ENCODE data around the gene EEF2KMT. TPM values are rescaled to one million over a fixed set of nuclear protein-coding genes. Genes with fewer than 3 reads are reported as not detected.
"Not testable (repeated sequence)": the region's sequence is repeated elsewhere in the genome, so short reads cannot be mapped to it uniquely, and the experiment has no call there.

EEF2KMT gene
- total and polyA plus RNA-seq, 8 donors: 2.5 to 8.2 (median 4.6) TPM

DNA sequence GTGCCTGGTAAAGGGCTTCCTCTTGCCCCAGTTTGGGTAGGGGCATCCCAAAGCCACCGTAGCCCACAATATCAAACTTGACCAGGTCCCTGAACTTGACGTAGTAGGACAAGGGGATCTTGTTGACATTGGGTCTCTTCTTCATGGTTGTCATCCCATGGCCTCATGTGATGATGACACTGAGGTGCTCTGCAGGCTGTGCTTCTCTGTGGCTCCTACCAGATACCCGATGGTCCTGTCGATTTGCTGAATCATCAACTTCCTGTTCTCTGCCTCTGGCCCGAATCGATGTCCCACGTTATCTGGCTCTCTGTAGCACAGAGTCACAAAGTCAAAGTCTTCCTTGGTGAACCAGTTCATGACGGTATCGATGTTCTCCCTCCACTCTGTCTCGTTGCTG, 13.3 kb upstream of the EEF2KMT start:
- ATAC-seq; H3K4me1 ChIP-seq; DNase-seq; H3K27ac ChIP-seq; H3K9me3 ChIP-seq; H3K36me3 ChIP-seq; intact Hi-C loops (cut with DNase I); H3K27me3 ChIP-seq; H3K4me3 ChIP-seq; FAIRE-seq: not testable (repeated sequence)
- WGBS, 2 donors: 71 to 81% methylated on average over 9 to 10 of the region's 10 CpGs

DNA sequence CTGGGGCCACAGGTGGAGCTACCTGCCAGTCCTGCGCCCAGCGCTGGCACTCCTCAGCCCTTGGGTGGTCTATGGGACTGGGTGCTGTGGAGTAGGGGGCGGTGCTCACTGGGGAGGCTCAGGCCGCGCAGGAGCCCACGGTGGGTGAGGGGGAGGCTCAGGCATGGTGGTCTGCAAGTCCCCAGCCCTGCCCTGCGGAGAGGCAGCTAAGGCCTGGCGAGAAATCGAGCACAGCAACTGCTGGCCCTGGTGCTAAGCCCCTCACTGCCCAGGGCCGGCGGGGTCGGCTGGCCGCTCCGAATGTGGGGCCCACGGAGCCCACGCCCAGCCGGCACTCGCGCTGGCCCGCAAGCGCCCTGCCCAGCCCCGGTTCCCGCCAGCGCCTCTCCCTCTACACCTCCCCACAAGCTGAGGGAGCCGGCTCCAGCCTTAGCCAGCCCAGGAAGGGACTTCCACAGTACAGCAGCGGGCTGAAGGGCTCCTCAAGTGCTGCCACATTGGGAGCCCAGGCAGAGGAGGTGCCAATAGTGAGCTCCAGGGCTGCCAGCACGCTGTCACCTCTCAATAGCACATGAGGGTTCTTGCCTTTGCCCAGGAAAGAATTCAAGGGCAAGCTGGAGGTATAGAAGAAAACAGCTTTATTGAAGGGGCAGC, 11.0 kb upstream of the EEF2KMT start:
- 86 to 88% methylated on average over 25 to 27 of the region's 27 CpGs for WGBS, 2 donors
- TF ChIP-seq, protein P1, sequence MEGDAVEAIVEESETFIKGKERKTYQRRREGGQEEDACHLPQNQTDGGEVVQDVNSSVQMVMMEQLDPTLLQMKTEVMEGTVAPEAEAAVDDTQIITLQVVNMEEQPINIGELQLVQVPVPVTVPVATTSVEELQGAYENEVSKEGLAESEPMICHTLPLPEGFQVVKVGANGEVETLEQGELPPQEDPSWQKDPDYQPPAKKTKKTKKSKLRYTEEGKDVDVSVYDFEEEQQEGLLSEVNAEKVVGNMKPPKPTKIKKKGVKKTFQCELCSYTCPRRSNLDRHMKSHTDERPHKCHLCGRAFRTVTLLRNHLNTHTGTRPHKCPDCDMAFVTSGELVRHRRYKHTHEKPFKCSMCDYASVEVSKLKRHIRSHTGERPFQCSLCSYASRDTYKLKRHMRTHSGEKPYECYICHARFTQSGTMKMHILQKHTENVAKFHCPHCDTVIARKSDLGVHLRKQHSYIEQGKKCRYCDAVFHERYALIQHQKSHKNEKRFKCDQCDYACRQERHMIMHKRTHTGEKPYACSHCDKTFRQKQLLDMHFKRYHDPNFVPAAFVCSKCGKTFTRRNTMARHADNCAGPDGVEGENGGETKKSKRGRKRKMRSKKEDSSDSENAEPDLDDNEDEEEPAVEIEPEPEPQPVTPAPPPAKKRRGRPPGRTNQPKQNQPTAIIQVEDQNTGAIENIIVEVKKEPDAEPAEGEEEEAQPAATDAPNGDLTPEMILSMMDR (IDR thresholded peaks at IDR 0.05): no peak
- intact Hi-C loops (cut with DNase I): no loop called here
- Histone ChIP-seq H3K4me1 (no peaks in the 10 kb centered on the region), H3K27ac (no peak overlapping the region), H3K27me3 (no peaks in the 10 kb centered on the region), H3K9me3 (no peaks in the 10 kb centered on the region), H3K4me3 (no peak overlapping the region), H3K36me3 (no peaks in the 10 kb centered on the region)
- DNase-seq: no peak
- ATAC-seq: no peak
- no peak for FAIRE-seq

DNA sequence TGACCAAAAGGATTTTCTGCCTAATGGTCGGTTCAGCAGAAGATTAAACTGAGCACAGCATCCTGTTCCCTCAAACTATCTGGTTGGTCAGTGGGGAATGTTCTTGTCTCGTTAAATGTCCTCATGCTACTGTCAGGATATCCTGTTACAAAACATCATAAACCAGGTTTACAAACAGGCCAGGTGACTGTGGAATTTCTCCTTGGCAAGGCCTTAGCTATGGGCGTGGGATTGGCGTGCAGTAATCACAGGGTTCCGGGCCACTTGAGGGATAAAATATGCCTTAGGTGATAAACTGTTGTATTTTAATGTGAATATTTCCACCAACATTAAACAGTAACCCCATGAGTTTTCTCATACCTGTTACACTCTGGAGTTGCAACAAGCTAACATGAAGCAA, 7.4 kb upstream of the EEF2KMT start:
- intact Hi-C loops (cut with DNase I); H3K4me3 ChIP-seq; H3K27ac ChIP-seq: not testable (repeated sequence)

DNA sequence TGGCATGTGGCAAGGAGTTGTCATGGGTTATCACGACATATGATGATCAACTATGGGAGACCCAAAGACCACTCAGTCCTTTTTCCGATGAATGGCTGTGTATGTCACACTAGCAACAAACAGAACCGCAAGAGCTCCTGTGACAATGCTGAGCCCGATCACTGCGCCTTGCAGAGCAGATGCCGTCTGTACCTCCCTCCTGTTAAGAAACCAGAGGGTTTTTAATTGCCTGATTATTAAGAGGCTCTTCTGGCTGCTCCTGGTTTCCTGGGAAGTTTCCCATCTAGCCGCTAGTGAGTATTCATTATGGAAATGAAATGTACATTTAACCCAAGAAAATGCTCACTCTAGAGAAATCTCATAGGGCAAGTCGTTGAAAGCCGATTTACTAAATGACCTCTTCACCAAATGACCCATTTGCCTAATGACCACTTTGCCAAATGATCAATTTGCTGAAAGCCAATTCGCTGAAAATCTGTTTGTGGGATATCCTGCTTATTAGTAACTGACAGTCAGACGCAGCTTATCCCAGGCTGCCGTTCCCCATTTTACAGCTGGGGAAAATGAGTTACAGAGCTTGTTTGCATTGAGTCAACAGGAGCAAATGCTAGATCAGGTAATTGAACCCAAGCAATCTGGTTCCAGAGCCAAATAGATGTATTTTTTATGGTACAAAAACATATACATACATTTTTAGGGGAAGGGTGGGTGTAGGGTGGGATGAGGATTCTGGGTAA, 5.9 kb upstream of the EEF2KMT start:
- intact Hi-C loops (cut with DNase I); H3K4me1 ChIP-seq; H3K4me3 ChIP-seq; DNase-seq; H3K27me3 ChIP-seq; H3K36me3 ChIP-seq; ATAC-seq; H3K27ac ChIP-seq; H3K9me3 ChIP-seq; FAIRE-seq: not testable (repeated sequence)
- WGBS, 2 donors: 82% methylated on average over 12 of the region's 12 CpGs

More for the DNA sequence above, 7.4 kb upstream of the EEF2KMT start:
- FAIRE-seq, ATAC-seq, H3K36me3 ChIP-seq, DNase-seq, H3K9me3 ChIP-seq, H3K27me3 ChIP-seq, H3K4me1 ChIP-seq: not testable (repeated sequence)
- WGBS, 2 donors: 35 to 38% methylated on average over 4 to 5 of the region's 5 CpGs

DNA sequence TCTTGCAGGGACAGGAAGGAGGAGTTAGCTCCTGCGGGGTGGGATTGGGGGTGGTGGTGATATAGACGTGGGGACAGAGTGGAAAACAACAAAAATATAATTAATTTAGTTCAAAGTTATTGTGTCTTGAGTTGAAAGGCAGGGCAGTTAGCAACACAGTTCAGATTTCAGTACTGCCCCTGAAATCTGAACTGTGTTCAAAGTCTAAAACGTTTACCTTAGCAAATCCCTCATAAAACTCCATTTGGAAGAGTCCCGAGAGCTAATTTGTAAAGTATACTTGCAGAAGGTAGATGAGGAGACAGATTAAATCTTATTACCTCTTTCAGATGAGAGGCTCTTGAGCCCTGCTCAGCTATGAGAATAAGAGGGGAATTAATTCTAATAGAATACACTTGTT, 1.6 kb upstream of the EEF2KMT start:
- H3K27ac ChIP-seq, DNase-seq: not testable (repeated sequence)

DNA sequence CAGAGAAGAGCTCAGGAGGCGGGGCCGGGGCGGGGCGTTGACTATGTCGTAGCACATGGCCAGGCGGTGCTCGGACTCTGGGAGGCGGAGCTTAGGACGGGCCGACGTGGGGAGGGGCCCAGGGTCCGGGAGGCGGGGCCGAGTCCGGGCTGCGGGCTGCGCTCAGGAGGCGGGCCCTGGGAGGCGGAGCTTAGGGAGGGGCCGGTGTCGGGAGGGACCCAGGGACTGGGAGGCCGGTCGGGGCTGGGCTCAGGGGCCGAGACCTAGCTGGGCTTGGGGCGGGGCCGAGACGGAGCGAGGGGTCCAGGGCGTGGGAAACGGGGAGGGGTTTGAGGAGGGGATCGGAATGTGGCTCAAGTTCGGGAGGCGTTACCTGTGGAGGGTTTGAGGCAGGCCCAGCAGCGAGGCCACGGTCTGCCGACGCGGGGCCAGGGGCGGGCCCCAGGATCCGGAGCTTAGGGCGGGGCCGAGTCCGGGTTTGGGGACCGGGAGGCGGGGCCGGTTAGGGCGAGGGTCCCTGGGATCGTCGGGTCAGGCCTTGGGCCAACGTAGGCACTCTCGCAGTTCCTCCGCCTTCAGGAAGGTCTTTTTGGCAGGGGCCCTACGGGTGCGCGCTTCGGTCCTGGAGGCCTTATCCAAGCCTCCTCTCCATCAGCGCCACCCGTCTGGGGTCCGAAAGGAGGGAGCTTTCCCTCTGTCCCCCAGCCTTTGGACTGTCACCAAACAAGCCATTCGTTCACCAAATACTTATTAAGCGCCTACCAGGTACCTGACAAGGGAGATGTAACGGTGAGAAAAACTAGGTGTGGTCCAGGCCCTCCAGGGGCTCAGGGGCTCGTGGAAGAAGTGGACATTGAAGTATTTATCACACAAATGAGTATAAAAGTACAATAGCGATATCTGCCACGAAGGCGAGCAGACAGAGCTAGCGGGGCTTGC, 895 bp upstream of the EEF2KMT start:
- H3K9me3 ChIP-seq; H3K4me1 ChIP-seq; intact Hi-C loops (cut with DNase I); ATAC-seq; H3K36me3 ChIP-seq; H3K27me3 ChIP-seq: not testable (repeated sequence)
- H3K27ac ChIP-seq: peak overlapping the region; percentile 53 to 63 (median 58)
- 2 to 3% methylated on average over 28 to 56 of the region's 67 CpGs for WGBS, 2 donors
- peak overlapping the region; percentile 35 to 69 (median 55) for H3K4me3 ChIP-seq
- FAIRE-seq (peak; percentile 98), DNase-seq (peak; percentile 73 to 96 (median 87))

More for the DNA sequence above, 1.6 kb upstream of the EEF2KMT start:
- H3K27me3 ChIP-seq; FAIRE-seq; intact Hi-C loops (cut with DNase I); H3K4me1 ChIP-seq; H3K36me3 ChIP-seq; ATAC-seq; H3K9me3 ChIP-seq; H3K4me3 ChIP-seq: not testable (repeated sequence)
- 7 to 8% methylated on average over 3 of the region's 4 CpGs for WGBS, 2 donors

DNA sequence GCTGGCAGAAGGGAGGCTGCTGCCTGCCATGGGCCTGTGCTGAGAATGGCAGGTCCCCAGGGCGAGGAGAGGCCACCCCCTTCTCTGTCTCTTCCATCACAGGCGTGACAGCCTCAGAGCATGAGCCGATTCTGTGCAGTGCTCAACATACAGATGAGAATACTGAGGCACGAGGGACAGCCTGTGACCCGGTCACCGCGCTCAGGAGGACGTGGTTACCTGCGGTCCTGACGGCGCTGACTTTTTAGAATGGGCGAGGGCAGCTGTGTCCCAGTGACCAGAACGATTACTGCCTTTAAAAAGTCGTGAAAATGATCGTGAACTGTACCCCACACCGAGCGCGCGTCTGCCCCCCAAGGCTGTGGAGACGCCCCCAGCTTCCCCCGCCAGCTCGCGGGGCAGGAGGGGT, 530 bp downstream of the EEF2KMT start:
- H3K27me3 ChIP-seq; ATAC-seq; FAIRE-seq; H3K9me3 ChIP-seq; intact Hi-C loops (cut with DNase I); H3K4me1 ChIP-seq; H3K36me3 ChIP-seq: not testable (repeated sequence)
- WGBS, 2 donors: 1% methylated on average over 22 to 23 of the region's 23 CpGs
- DNase-seq: peak in 2 of 6 donors; percentile 40 to 58
- peak overlapping the region; percentile 66 to 90 (median 75) for H3K4me3 ChIP-seq
- peak overlapping the region; percentile 28 to 67 (median 60) for H3K27ac ChIP-seq

DNA sequence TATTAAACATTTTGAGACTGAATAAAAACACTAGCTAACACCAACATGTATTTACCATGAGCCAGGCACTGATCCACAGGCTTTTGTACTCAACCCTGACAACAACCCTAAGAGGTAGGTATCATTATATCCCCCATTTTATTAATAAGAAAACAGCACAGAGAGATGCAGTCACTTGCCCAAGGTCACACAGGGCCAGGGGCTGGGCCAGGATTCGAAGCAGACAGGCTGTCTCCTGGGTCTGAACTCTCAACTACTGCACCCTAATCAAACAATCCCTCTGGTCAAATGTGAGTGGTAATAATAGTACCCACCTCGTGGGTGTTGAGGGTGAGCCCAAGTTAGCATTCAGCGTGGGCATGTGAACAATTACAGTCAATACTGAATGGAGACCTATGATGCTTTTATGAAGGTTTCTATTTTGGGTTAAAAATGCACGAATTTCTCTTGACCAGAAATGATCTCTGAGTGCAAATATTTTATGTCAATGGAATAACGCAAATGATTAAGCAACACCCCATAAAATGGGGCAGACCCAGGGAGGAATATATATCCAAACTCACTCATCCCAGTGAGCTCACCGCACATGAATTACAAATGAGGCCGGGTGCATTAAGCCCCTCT, 1.0 kb downstream of the EEF2KMT start:
- H3K4me3 ChIP-seq: peak overlapping the region in 2 of 4 donors; percentile 69 to 90
- DNase-seq; H3K36me3 ChIP-seq; H3K4me1 ChIP-seq; H3K9me3 ChIP-seq; H3K27ac ChIP-seq; intact Hi-C loops (cut with DNase I); ATAC-seq; H3K27me3 ChIP-seq; FAIRE-seq: not testable (repeated sequence)
- WGBS, 2 donors: 17 to 20% methylated on average over 7 of the region's 7 CpGs

DNA sequence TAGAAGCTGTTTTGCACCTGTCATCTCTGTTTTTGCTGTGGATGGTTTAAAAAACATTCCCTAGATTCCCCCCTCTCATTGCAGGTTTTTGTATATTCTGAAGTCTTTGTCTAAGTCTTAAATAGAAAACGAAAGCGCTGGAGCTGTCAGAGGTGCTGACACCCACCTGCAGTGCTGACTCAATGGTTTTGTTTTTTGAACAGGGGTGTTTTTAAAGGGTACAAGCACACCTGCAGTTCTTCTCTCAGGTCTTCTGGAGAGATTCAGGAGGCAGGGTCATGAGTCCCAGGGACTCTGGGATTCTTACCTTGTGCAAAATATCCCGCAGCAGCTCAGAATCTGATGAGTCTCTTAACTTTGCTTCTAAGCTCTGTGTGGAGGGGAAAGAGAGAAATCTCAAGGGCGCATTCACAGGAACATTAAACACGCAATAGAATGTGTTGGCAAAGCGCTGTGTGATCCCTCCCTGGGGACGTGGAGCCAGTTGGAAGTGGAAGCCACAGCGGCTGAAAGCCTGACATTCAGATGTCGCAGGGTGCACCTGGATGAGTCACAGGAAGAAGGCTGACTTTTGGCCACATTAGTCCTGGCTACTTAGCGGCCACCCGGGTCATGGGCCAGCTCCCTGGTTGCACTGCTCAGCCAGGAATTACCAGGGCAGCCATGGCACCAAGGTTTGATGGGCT, 2.3 kb downstream of the EEF2KMT start:
- WGBS, 2 donors: 63 to 66% methylated on average over 11 of the region's 11 CpGs
- DNase-seq; H3K4me3 ChIP-seq; H3K36me3 ChIP-seq; intact Hi-C loops (cut with DNase I); H3K4me1 ChIP-seq; ATAC-seq; H3K27me3 ChIP-seq; H3K27ac ChIP-seq; H3K9me3 ChIP-seq; FAIRE-seq: not testable (repeated sequence)

DNA sequence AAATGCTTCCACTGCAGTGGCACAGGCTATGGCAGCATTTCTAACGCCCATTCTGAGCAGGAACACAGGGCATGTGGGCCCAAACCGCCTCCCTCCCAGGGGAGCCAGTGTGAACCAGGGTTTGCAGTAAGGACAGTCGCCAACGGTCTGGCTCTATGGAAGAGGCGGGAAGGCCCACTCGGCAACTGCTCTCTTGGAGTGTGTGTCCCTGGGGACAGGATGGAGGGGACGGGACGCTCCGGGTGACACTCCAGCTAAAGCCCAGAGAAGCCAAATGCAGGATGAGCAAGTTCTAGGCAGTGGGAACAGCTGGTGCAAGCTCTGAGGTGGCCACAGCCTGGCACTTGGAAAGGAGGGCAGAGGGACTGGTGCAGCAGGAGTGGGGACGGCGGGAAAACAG, 3.8 kb downstream of the EEF2KMT start:
- H3K27ac ChIP-seq; FAIRE-seq; H3K4me1 ChIP-seq; H3K9me3 ChIP-seq; intact Hi-C loops (cut with DNase I); H3K36me3 ChIP-seq; ATAC-seq; H3K4me3 ChIP-seq; H3K27me3 ChIP-seq: not testable (repeated sequence)
- 77 to 84% methylated on average over 10 to 11 of the region's 11 CpGs for whole genome bisulfite sequencing, 2 donors
- DNase-seq: peak in 1 of 6 donors; percentile 55

Measured in pancreas (tissue), 10 donors.